ENCODE data around the gene RBM12. TPM values are rescaled to one million over a fixed set of nuclear protein-coding genes. Genes with fewer than 3 reads are reported as not detected.

RBM12 gene
- total and polyA plus RNA-seq, 4 donors = 9.5 to 75.0 (median 39.4) TPM

GRCh38 chr20:35602851-35603495, 61.7 kb downstream of the RBM12 start:
- TF ChIP-seq, protein P1, sequence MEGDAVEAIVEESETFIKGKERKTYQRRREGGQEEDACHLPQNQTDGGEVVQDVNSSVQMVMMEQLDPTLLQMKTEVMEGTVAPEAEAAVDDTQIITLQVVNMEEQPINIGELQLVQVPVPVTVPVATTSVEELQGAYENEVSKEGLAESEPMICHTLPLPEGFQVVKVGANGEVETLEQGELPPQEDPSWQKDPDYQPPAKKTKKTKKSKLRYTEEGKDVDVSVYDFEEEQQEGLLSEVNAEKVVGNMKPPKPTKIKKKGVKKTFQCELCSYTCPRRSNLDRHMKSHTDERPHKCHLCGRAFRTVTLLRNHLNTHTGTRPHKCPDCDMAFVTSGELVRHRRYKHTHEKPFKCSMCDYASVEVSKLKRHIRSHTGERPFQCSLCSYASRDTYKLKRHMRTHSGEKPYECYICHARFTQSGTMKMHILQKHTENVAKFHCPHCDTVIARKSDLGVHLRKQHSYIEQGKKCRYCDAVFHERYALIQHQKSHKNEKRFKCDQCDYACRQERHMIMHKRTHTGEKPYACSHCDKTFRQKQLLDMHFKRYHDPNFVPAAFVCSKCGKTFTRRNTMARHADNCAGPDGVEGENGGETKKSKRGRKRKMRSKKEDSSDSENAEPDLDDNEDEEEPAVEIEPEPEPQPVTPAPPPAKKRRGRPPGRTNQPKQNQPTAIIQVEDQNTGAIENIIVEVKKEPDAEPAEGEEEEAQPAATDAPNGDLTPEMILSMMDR (IDR thresholded peaks at IDR 0.05; ENCODE audit: control extremely low read depth, extremely low read depth) = no peak
- Histone ChIP-seq H3K9me3 (ENCODE audit: control insufficient read depth in 4 of 4, insufficient read depth in 3 of 4, low read length in 3 of 4) (no peaks in the 10 kb centered on the region), H3K36me3 (ENCODE audit: control insufficient read depth in 4 of 4, insufficient read depth in 4 of 4, low read length in 4 of 4) (no peaks in the 10 kb centered on the region), H3K4me3 (no peak overlapping the region), H3K9ac (ENCODE audit: insufficient read depth in 1 of 2, low read length in 2 of 2) (no peak overlapping the region), H3K27ac (ENCODE audit: low read depth in 1 of 2, low read length in 1 of 2) (no peak overlapping the region), H3K27me3 (ENCODE audit: control insufficient read depth in 3 of 3, insufficient read depth in 3 of 3, low read length in 2 of 3) (peaks cover 3 to 22% (median 5%) of the 10 kb centered on the region in 3 donors), H3K4me1 (ENCODE audit: control insufficient read depth in 5 of 5, insufficient read depth in 5 of 5, low read length in 5 of 5) (peaks cover 0 to 15% (median 0%) of the 10 kb centered on the region in 5 donors)
- WGBS, 2 donors = 94 to 96% methylated on average over 15 of the region's 15 CpGs
- no peak for ATAC-seq (ENCODE audit: insufficient read depth, low FRiP score)
- no peak for DNase-seq

DNA sequence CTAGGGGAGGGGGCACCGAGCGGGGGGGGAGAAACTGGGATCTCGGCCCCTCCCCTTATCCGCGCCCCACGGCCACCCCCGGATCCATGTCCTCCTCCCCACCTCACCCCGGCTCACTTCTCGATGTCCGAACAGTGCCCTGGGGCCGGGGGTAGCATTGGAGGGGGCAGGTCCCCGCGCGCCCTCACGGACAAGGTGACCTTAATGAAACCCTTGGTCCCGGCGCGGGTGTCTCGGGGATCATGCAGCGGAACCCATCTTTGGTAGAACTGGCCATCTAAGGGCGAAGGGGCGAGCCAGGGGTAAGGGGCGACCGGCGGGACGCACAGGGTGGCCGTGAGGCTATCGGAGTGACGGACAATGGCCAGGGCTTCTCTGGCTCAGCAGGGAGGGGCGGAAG, 62.7 kb downstream of the RBM12 start:
- 30 to 43% methylated on average over 23 to 30 of the region's 30 CpGs for WGBS, 2 donors
- peaks cover 0 to 15% (median 0%) of the 10 kb centered on the region in 5 donors for H3K4me1 ChIP-seq (ENCODE audit: control insufficient read depth in 5 of 5, insufficient read depth in 5 of 5, low read length in 5 of 5)
- DNase-seq = no peak
- H3K4me3 ChIP-seq = no peak overlapping the region
- no peaks in the 10 kb centered on the region for H3K9me3 ChIP-seq (ENCODE audit: control insufficient read depth in 4 of 4, insufficient read depth in 3 of 4, low read length in 3 of 4)
- no peak overlapping the region for H3K9ac ChIP-seq (ENCODE audit: insufficient read depth in 1 of 2, low read length in 2 of 2)
- H3K27ac ChIP-seq (ENCODE audit: low read depth in 1 of 2, low read length in 1 of 2) = no peak overlapping the region
- H3K36me3 ChIP-seq (ENCODE audit: control insufficient read depth in 4 of 4, insufficient read depth in 4 of 4, low read length in 4 of 4) = no peaks in the 10 kb centered on the region
- TF ChIP-seq, protein P1 (IDR thresholded peaks at IDR 0.05; ENCODE audit: control extremely low read depth, extremely low read depth) = no peak
- H3K27me3 ChIP-seq (ENCODE audit: control insufficient read depth in 3 of 3, insufficient read depth in 3 of 3, low read length in 2 of 3) = peaks cover 3 to 22% (median 5%) of the 10 kb centered on the region in 3 donors
- no peak for ATAC-seq (ENCODE audit: insufficient read depth, low FRiP score)

GRCh38 chr20:35600993-35601973, 63.4 kb downstream of the RBM12 start:
- 0 to 1% methylated on average over 95 to 103 of the region's 103 CpGs for WGBS, 2 donors
- Histone ChIP-seq H3K27me3 (ENCODE audit: control insufficient read depth in 3 of 3, insufficient read depth in 3 of 3, low read length in 2 of 3) (peaks cover 3 to 22% (median 5%) of the 10 kb centered on the region in 3 donors), H3K9ac (ENCODE audit: insufficient read depth in 1 of 2, low read length in 2 of 2) (no peak overlapping the region), H3K36me3 (ENCODE audit: control insufficient read depth in 4 of 4, insufficient read depth in 4 of 4, low read length in 4 of 4) (no peaks in the 10 kb centered on the region), H3K4me1 (ENCODE audit: control insufficient read depth in 5 of 5, insufficient read depth in 5 of 5, low read length in 5 of 5) (peaks cover 0 to 15% (median 0%) of the 10 kb centered on the region in 5 donors), H3K27ac (ENCODE audit: low read depth in 1 of 2, low read length in 1 of 2) (no peak overlapping the region), H3K4me3 (peak overlapping the region; percentile 11), H3K9me3 (ENCODE audit: control insufficient read depth in 4 of 4, insufficient read depth in 3 of 4, low read length in 3 of 4) (no peaks in the 10 kb centered on the region)
- peak; percentile 74 to 85 (median 82) for DNase-seq
- TF ChIP-seq, protein P1 (IDR thresholded peaks at IDR 0.05; ENCODE audit: control extremely low read depth, extremely low read depth) = peak; percentile 73
- ATAC-seq (ENCODE audit: insufficient read depth, low FRiP score) = peak; percentile 81

All from lung (tissue), 12 donors.